ENCODE data around the gene FKTN. TPM values are rescaled to one million over a fixed set of nuclear protein-coding genes. Genes with fewer than 3 reads are reported as not detected.

FKTN gene
- total RNA-seq, 1 donor, result 40.7 TPM

- no peak overlapping the region for H3K4me3 ChIP-seq (ENCODE audit: low read depth, low read length)
- no peak for TF ChIP-seq CTCF (IDR thresholded peaks at IDR 0.05; ENCODE audit: insufficient read depth, low read length)
- DNase-seq (ENCODE audit: low read depth), result no peak
These were observed 109.9 kb downstream of the FKTN start for GRCh38 chr9:105667867-105668266.

GRCh38 chr9:105670315-105670714 lies 112.4 kb downstream of the FKTN start:
- no peak for DNase-seq (ENCODE audit: low read depth)
- H3K4me3 ChIP-seq (ENCODE audit: low read depth, low read length), result no peak overlapping the region
- TF ChIP-seq CTCF (IDR thresholded peaks at IDR 0.05; ENCODE audit: insufficient read depth, low read length), result no peak

- no peak for TF ChIP-seq CTCF (IDR thresholded peaks at IDR 0.05; ENCODE audit: insufficient read depth, low read length)
- DNase-seq (ENCODE audit: low read depth), result no peak
- no peak overlapping the region for H3K4me3 ChIP-seq (ENCODE audit: low read depth, low read length)
These were observed 112.8 kb downstream of the FKTN start for GRCh38 chr9:105670775-105671174.

- no peak overlapping the region for H3K4me3 ChIP-seq (ENCODE audit: low read depth, low read length)
- DNase-seq (ENCODE audit: low read depth), result no peak
- TF ChIP-seq CTCF (IDR thresholded peaks at IDR 0.05; ENCODE audit: insufficient read depth, low read length), result no peak
These were observed 114.8 kb downstream of the FKTN start for GRCh38 chr9:105672711-105673234.

- no peak for DNase-seq (ENCODE audit: low read depth)
- TF ChIP-seq CTCF (IDR thresholded peaks at IDR 0.05; ENCODE audit: insufficient read depth, low read length), result no peak
- no peak overlapping the region for H3K4me3 ChIP-seq (ENCODE audit: low read depth, low read length)
These were observed 116.0 kb downstream of the FKTN start for GRCh38 chr9:105673850-105674387.

GRCh38 chr9:105676351-105676923 lies 118.5 kb downstream of the FKTN start:
- DNase-seq (ENCODE audit: low read depth), result no peak
- H3K4me3 ChIP-seq (ENCODE audit: low read depth, low read length), result no peak overlapping the region
- no peak for TF ChIP-seq CTCF (IDR thresholded peaks at IDR 0.05; ENCODE audit: insufficient read depth, low read length)

- H3K4me3 ChIP-seq (ENCODE audit: low read depth, low read length), result no peak overlapping the region
These were observed 120.2 kb downstream of the FKTN start for GRCh38 chr9:105678163-105678562.

More at GRCh38 chr9:105678163-105678562, 120.2 kb downstream of the FKTN start:
- TF ChIP-seq CTCF (IDR thresholded peaks at IDR 0.05; ENCODE audit: insufficient read depth, low read length), result no peak
- no peak for DNase-seq (ENCODE audit: low read depth)

Measured in fibroblast of the aortic adventitia (primary cell).